Neuronal stem cell (in vitro differentiated cells): ENCODE data around the gene NECTIN1.
A peak's percentile ranks its signal among the peaks of the same experiment; 100 is the strongest.

ENCODE experiments used
- DNase-seq: peaks from one replicate; pipeline ENCODE4 v3.0.0-alpha.2; 2013; ENCODE audit warnings: low spot score
- H2AFZ ChIP-seq: one replicate; pipeline ENCODE4 v1.6.1; 2013; ENCODE audit warnings: mild to moderate bottlenecking, low read length, inconsistent platforms
- H2AK5ac ChIP-seq: 2 replicates; pipeline ENCODE4 v1.6.1; 2013; ENCODE audit warnings: low read depth, mild to moderate bottlenecking, inconsistent platforms, low read length, moderate library complexity, mixed read lengths
- H2BK120ac ChIP-seq: 2 replicates; pipeline ENCODE4 v1.6.1; 2013; ENCODE audit warnings: low read depth, mild to moderate bottlenecking, inconsistent platforms, low read length, moderate library complexity, mixed read lengths
- H2BK12ac ChIP-seq: one replicate; pipeline ENCODE4 v1.6.1; 2013; ENCODE audit warnings: low read length, inconsistent platforms
- H2BK15ac ChIP-seq: 2 replicates; pipeline ENCODE4 v1.6.1; 2013; ENCODE audit warnings: mild to moderate bottlenecking, low read length, inconsistent platforms, mixed read lengths
- H2BK5ac ChIP-seq: one replicate; pipeline ENCODE4 v1.6.1; 2013; ENCODE audit warnings: inconsistent platforms, mild to moderate bottlenecking, low read length, moderate library complexity
- H3K14ac ChIP-seq: one replicate; pipeline ENCODE4 v1.6.1; 2013; ENCODE audit warnings: low read length, inconsistent platforms
- H3K18ac ChIP-seq: 2 replicates; pipeline ENCODE4 v1.6.1; 2013; ENCODE audit warnings: low read length, inconsistent platforms
- H3K23ac ChIP-seq: 2 replicates; pipeline ENCODE4 v1.6.1; 2013; ENCODE audit warnings: low read depth, mild to moderate bottlenecking, mixed read lengths, low read length, inconsistent platforms; ENCODE audit not compliant: poor library complexity
- H3K27ac ChIP-seq: replicated peaks from 3 replicates; pipeline ENCODE4 v1.5.1; 2013; ENCODE audit warnings: low read length, inconsistent platforms
- H3K27me3 ChIP-seq, 3 experiments: 2 replicates each; pipeline ENCODE4 v1.6.1; 2013; ENCODE audit warnings: low read length in 3 of 3, mild to moderate bottlenecking in 2 of 3, inconsistent platforms in 1 of 3, low read depth in 1 of 3, mixed read lengths in 1 of 3, moderate library complexity in 1 of 3; ENCODE audit not compliant: control insufficient read depth in 3 of 3, insufficient read depth in 3 of 3
- H3K36me3 ChIP-seq, 2 donors: replicated peaks in 1 of 2; 2 replicates each; pipeline ENCODE4 v1.6.1; 2013; ENCODE audit warnings: low read length in 2 of 2; ENCODE audit not compliant: control insufficient read depth in 2 of 2, insufficient read depth in 2 of 2
- H3K4ac ChIP-seq: 2 replicates; pipeline ENCODE4 v1.6.1; 2013; ENCODE audit warnings: inconsistent platforms, mild to moderate bottlenecking, low read length, moderate library complexity
- H3K4me1 ChIP-seq, 2 donors: 1 replicate in 1 of 2; 2 replicates in 1 of 2; pipeline ENCODE4 v1.6.1; 2013; ENCODE audit warnings: low read length in 2 of 2, low read depth in 1 of 2; ENCODE audit not compliant: control insufficient read depth in 2 of 2, insufficient read depth in 1 of 2
- H3K4me2 ChIP-seq: one replicate; pipeline ENCODE4 v1.6.1; 2013; ENCODE audit warnings: mild to moderate bottlenecking, low read length, inconsistent platforms; ENCODE audit not compliant: insufficient read depth, poor library complexity, severe bottlenecking
- H3K4me3 ChIP-seq, 2 donors: 2 replicates each; pipeline ENCODE4 v1.5.1; 2013; ENCODE audit warnings: low read length in 2 of 2, mild to moderate bottlenecking in 2 of 2, inconsistent platforms in 1 of 2, moderate library complexity in 1 of 2
- H3K79me1 ChIP-seq: one replicate; pipeline ENCODE4 v1.6.1; 2013; ENCODE audit warnings: low read depth, mild to moderate bottlenecking, inconsistent platforms, low read length, moderate library complexity
- H3K9ac ChIP-seq: one replicate; pipeline ENCODE4 v1.6.1; 2013; ENCODE audit warnings: mild to moderate bottlenecking, low read depth, low read length, inconsistent platforms; ENCODE audit not compliant: poor library complexity
- H3K9me3 ChIP-seq, 2 donors: replicated peaks in 1 of 2; 2 replicates each; pipeline versions ENCODE3 to v1.6.1; 2013; ENCODE audit warnings: low read length in 2 of 2, mild to moderate bottlenecking in 2 of 2, inconsistent platforms in 1 of 2, low read depth in 1 of 2, mixed read lengths in 1 of 2, moderate library complexity in 1 of 2; ENCODE audit not compliant: control insufficient read depth in 2 of 2, insufficient read depth in 1 of 2
- H4K8ac ChIP-seq: one replicate; pipeline ENCODE4 v1.6.1; 2013; ENCODE audit warnings: low read depth, mild to moderate bottlenecking, inconsistent platforms, low read length, moderate library complexity
- H4K91ac ChIP-seq: one replicate; pipeline ENCODE4 v1.6.1; 2013; ENCODE audit warnings: low read length, low read depth, mild to moderate bottlenecking, inconsistent platforms; ENCODE audit not compliant: poor library complexity
- WGBS, 2 donors: extraction: QIAGEN DNeasy Blood & Tissue Kit; methylation state at CpG; one replicate each; pipeline ENCODE4 v1.1.7; 2013; ENCODE audit warnings: missing lambda C conversion rate in 2 of 2, mixed read lengths in 1 of 2; ENCODE audit not compliant: insufficient read length in 2 of 2, insufficient replicate concordance in 1 of 2; ENCODE audit errors: extremely low coverage in 2 of 2; 5-methylcytosine and 5-hydroxymethylcytosine counted together

Gene NECTIN1

DNA sequence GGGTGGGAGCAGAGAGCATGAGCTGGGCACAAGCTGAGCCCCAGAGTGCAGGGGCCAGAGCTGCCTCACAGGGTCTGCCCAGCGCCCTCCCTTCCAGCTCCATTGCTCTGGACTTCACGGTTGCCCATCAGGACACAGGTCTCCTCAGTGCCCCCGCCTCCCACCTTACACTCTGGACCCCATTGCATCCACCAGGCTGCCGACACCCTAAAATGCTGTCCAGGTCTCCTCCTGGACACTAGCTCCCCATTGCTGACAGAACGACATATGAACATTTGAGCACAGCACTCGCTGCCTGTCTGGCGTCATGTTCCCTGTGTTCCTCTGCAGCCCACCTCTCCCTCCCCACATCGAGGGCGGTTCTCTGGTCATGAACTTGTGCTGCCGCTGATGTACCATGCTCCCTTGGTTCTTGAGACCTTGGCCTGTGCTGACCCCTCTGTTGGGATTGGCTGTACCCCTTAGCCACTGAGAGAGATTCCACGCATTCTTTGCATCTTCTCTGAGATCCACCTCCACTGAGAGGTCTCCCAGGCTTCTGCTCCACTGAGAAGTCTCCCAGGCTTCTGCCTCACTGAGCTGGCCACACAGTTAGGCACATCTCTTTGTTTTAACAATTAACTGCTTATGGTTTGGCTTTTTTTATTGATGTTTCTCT lies 34.2 kb upstream of the NECTIN1 start:
- Histone ChIP-seq H4K91ac (no peak overlapping the region), H3K4ac (no peak overlapping the region), H3K79me1 (no peaks in the 10 kb centered on the region), H4K8ac (no peak overlapping the region), H2BK5ac (no peak overlapping the region), H2AFZ (no peak overlapping the region), H2BK12ac (no peak overlapping the region), H2AK5ac (no peak overlapping the region), H3K27me3 (peaks cover 0 to 2% (median 0%) of the 10 kb centered on the region in 3 experiments), H3K27ac (no peak overlapping the region), H3K36me3 (no peaks in the 10 kb centered on the region), H3K4me1 (peaks cover 0 to 8% of the 10 kb centered on the region in 2 donors), H3K9me3 (peaks cover 0 to 3% of the 10 kb centered on the region in 2 donors), H3K23ac (peak overlapping the region; percentile 17), H3K4me2 (no peak overlapping the region), H3K9ac (no peak overlapping the region), H2BK15ac (no peak overlapping the region), H3K18ac (peak overlapping the region; percentile 40), H3K4me3 (no peak overlapping the region), H2BK120ac (no peak overlapping the region), H3K14ac (no peak overlapping the region)
- no peak for DNase-seq
- WGBS, 2 donors, result no CpG with 5 or more reads among the region's 11 CpGs

DNA sequence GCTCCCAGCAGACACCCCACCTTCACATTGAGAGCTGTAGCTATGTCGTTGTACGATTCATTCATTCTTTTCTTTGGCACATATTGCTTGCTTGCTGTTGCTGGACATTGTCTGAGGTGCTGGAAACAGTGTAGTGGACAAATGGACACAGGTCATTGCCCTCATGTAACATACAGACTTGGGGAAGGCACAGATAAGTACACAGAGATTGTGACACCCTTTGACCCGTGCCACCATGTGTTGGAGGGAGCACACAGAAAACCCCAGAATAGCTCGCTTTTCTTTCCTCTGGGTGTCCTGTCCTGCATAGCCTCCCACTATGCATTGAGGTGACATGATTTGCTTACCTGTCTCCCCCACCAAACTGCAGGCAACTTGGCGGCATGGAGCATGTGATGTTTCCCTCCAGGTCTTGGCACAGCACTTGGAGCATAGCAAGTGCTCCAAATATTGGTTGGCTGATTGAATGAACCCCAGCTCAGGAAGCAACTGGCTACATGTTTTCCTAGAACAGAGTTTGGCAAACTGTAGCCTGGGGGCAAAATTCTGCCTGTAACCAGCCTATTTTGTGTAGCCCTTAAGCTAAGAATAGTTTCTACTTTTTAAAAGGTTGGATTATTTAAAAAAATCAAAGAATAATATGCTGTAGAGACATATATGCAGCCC lies 30.9 kb upstream of the NECTIN1 start:
- no peaks in the 10 kb centered on the region for H3K36me3 ChIP-seq
- no peak for DNase-seq
- no peak overlapping the region for H2BK15ac ChIP-seq
- H3K4me3 ChIP-seq, result no peak overlapping the region
- no peak overlapping the region for H3K9ac ChIP-seq
- peaks cover 0 to 15% of the 10 kb centered on the region in 2 donors for H3K4me1 ChIP-seq
- no peak overlapping the region for H2BK120ac ChIP-seq
- no peak overlapping the region for H3K23ac ChIP-seq
- no peak overlapping the region for H4K8ac ChIP-seq
- H2BK5ac ChIP-seq, result no peak overlapping the region
- no peak overlapping the region for H3K14ac ChIP-seq
- no peak overlapping the region for H3K18ac ChIP-seq
- H3K27ac ChIP-seq, result no peak overlapping the region
- no peak overlapping the region for H3K4me2 ChIP-seq
- H3K4ac ChIP-seq, result no peak overlapping the region
- H2AFZ ChIP-seq, result no peak overlapping the region
- no peaks in the 10 kb centered on the region for H3K9me3 ChIP-seq
- H4K91ac ChIP-seq, result no peak overlapping the region
- no peaks in the 10 kb centered on the region for H3K79me1 ChIP-seq
- H2AK5ac ChIP-seq, result no peak overlapping the region
- H2BK12ac ChIP-seq, result no peak overlapping the region
- peaks cover 0 to 25% (median 0%) of the 10 kb centered on the region in 3 experiments for H3K27me3 ChIP-seq
- no CpG with 5 or more reads among the region's 5 CpGs for WGBS, 2 donors

DNA sequence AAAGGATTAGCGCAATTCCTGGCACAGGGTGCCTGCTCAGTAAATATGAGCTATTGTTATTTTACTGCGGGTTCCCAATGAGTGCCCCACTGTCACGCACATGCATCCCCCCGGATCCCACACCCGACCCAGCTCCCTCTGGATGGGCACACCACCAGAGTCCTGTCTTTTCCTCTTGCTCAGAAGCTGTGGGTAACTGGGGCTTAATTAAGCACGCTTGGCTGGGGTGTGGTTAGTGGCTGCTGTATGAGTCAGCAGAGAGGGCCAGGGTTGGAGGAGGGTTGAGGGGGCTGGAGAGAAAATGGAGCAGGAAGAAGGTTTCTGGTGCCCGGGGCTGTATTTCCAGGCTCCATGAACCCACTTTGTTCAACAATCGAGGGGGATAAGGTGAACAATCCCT lies 30.3 kb upstream of the NECTIN1 start:
- no peak overlapping the region for H2BK5ac ChIP-seq
- H2BK15ac ChIP-seq, result no peak overlapping the region
- no peaks in the 10 kb centered on the region for H3K9me3 ChIP-seq
- no peak overlapping the region for H2AFZ ChIP-seq
- H3K14ac ChIP-seq, result no peak overlapping the region
- no peak for DNase-seq
- H3K27me3 ChIP-seq, result peaks cover 0 to 30% (median 0%) of the 10 kb centered on the region in 3 experiments
- H3K9ac ChIP-seq, result no peak overlapping the region
- H3K79me1 ChIP-seq, result no peaks in the 10 kb centered on the region
- no peak overlapping the region for H2BK12ac ChIP-seq
- H3K23ac ChIP-seq, result no peak overlapping the region
- no peak overlapping the region for H3K4me2 ChIP-seq
- H2AK5ac ChIP-seq, result no peak overlapping the region
- H3K18ac ChIP-seq, result no peak overlapping the region
- H3K27ac ChIP-seq, result no peak overlapping the region
- H3K4me1 ChIP-seq, result peaks cover 0 to 19% of the 10 kb centered on the region in 2 donors
- H3K36me3 ChIP-seq, result no peaks in the 10 kb centered on the region
- no CpG with 5 or more reads among the region's 8 CpGs for WGBS, 2 donors
- H4K8ac ChIP-seq, result no peak overlapping the region
- no peak overlapping the region for H2BK120ac ChIP-seq
- no peak overlapping the region for H3K4ac ChIP-seq
- no peak overlapping the region for H3K4me3 ChIP-seq
- H4K91ac ChIP-seq, result no peak overlapping the region

DNA sequence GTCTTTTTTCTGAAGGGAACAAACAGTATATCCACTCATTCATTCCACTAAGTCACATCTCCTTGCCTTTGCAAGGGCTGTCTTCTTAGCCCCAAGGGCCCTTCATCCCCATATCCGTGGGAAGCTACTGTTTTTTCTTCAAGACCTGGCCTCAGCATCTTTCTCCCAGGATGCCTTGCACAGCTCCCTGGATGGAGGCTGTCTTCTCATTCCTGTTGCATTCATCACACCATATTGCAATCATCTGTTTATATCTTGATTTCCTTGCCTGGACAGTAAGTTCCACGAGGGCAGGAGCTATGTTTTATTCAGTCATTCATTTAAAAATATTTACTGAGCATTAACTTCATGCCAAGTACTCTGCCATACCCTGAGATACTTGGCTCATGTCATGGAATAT lies 29.3 kb upstream of the NECTIN1 start:
- H2BK5ac ChIP-seq, result no peak overlapping the region
- no peak overlapping the region for H3K18ac ChIP-seq
- no peaks in the 10 kb centered on the region for H3K36me3 ChIP-seq
- H2BK15ac ChIP-seq, result no peak overlapping the region
- peaks cover 0 to 17% of the 10 kb centered on the region in 2 donors for H3K4me1 ChIP-seq
- no peak overlapping the region for H3K23ac ChIP-seq
- H4K91ac ChIP-seq, result no peak overlapping the region
- no peak overlapping the region for H3K4ac ChIP-seq
- no peak overlapping the region for H4K8ac ChIP-seq
- H2BK12ac ChIP-seq, result no peak overlapping the region
- no peak overlapping the region for H2BK120ac ChIP-seq
- no peak overlapping the region for H3K4me3 ChIP-seq
- H3K79me1 ChIP-seq, result no peaks in the 10 kb centered on the region
- no peak overlapping the region for H3K14ac ChIP-seq
- H2AK5ac ChIP-seq, result no peak overlapping the region
- DNase-seq, result no peak
- no peak overlapping the region for H2AFZ ChIP-seq
- no CpG with 5 or more reads among the region's 2 CpGs for WGBS, 2 donors
- no peak overlapping the region for H3K4me2 ChIP-seq
- H3K27me3 ChIP-seq, result peaks cover 0 to 40% (median 0%) of the 10 kb centered on the region in 3 experiments
- no peak overlapping the region for H3K27ac ChIP-seq
- no peaks in the 10 kb centered on the region for H3K9me3 ChIP-seq
- H3K9ac ChIP-seq, result no peak overlapping the region
